HG03457 (cell line): ENCODE measurements around the gene ASGR2.
"Not testable (repeated sequence)": the region's sequence is repeated elsewhere in the genome, so short reads cannot be mapped to it uniquely, and the experiment has no call there.

ENCODE experiments used
- ATAC-seq: cut with Tn5 transposase; IDR thresholded peaks from one replicate; pipeline ENCODE4 v1.9.1; 2021; ENCODE audit warnings: moderate number of reproducible peaks; ENCODE audit not compliant: unreplicated experiment

The ASGR2 gene

DNA sequence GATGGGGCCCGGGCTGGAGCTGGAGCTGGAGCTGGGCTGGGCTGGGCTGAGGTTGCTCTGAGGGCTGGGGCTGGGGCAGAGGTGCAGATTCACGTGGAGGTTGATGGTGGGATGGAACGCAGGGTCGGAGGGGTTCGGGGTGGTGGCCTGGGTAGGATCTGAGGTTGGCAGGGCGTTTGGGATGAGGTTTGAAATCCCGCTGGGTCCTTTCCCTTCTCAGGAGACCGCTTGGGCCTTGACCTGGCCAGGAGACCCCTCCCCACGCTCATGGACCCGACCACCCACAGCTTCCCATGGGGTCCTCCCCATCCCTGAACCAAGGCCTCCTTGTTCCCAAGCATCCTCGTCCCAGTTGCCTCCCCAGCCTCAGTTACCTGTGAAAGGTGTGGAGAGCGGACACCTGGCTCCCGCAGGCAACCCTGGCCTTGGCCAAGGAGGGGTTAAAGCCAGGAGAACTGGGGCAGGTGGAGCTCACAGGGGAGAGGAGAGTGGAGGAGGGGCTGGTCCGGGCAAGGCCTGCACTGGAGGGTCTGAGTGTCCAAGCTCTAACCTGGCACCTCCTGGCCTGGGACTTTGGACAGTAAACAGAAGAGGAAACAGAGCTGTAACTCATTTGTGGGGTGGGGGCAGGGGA lies at the start of gene ASGR2:
ASGR2 (minus strand) TSS at position 582 of the 634 bp plus-strand sequence. CDS start 582 bp downstream, outside the sequence.
- no peak for ATAC-seq

GRCh38 chr17:7159571-7159970 lies 44.9 kb upstream of the ASGR2 start:
- not testable (repeated sequence) for ATAC-seq

DNA sequence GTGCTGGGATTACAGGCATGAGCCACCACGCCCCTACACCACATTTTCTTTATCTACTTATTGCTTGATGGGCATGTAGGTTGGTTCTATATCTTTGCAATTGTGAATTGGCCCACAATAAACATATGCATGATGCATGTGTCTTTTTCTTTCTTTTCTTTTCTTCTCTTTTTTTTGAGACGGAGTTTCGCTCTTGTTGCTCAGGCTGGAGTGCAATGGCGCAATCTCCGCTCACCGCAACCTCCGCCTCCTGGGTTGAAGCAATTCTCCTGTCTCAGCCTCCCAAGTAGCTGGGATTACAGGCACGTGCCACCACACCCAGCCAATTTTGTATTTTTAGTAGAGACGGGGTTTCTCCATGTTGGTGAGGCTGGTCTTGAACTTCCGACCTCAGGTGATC lies 43.8 kb upstream of the ASGR2 start:
- ATAC-seq: not testable (repeated sequence)

DNA sequence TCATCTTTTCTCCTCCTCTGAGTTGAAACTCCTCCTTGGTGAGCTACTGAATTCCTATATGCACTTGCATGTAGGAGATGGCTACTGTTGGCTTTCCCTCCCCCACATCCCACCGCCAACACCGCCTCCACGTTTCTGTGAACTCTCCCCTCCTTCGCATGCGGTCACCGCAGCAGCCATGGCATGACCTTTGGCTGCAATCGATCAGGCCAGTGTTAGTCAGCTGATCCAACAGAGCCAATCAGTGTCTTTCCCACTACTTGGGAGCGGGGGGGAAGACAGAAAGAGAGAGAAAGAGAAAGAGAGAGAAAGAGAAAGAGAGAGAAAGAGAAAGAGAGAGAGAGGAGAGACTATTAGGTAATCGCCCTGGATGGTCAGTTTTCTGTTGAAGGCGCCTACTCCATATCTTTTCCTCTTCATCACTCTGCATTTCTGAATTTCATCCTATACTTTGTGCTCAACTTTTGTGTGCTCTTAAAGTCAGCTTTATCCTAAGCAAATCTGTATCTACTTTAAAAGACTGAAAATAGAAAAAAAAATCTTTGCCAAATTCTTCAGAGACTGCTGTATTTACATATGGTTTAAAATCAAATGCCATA lies 41.8 kb upstream of the ASGR2 start:
- ATAC-seq: no peak

- no peak for ATAC-seq
Observed at GRCh38 chr17:7147772-7148171, 33.1 kb upstream of the ASGR2 start.

- ATAC-seq: no peak
Observed at GRCh38 chr17:7146115-7146514, 31.5 kb upstream of the ASGR2 start.

DNA sequence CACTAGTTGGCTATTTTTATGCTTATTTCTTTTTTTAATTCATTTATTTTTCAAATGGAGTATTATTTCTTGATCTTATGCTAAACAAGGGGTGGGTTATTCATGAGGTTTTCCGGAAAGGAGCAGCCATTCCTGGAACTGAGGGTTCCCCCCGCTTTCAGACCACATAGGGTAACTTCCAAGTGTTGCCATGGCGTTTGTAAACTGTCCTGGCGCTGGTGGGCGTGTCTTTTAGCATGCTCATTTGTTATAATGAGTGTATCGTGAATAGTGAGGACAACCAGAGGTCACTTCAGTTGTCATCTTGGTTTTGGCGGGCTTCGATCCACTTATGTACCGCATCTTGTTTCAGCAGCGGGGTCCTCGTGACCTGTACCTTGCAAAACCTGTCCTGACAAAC lies 29.6 kb upstream of the ASGR2 start:
- ATAC-seq: no peak

DNA sequence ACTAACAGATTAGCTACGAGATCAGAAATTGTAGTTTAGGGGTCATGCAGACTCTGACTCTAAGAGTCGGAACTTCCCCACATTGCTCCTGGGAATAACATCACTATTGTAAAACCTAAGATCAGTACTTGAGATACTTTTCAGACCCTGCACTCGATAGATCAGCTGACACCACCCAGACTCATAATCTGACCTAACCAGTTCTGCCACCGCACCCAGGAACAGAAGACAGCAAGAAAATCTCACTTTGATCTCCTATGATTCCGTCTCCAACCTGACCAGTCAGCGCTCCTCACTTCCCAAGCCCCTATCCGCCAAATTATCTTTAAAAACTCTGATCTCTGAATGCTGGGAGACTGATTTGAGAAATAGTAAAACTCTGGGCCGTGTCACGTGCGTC lies 27.2 kb upstream of the ASGR2 start:
- ATAC-seq: no peak

DNA sequence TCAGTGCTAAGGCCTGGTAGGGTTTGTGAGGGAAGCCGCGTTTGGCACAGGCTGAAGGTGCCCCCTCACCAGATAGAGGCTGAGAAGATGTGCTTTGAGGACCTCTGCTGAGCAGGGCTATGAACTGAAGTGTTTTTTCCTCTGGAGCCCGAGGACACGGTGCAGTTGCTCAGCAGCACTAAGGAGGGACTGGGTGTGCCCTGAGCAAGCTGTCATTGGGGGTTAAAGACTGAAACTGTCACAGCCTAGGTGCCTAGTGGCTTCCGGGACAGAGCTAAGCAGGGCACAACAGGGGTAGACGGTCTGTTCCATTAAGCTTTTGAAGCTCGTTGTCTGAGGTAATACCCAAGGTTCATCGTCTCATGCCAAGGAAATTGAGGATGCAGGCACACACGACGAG lies 24.8 kb upstream of the ASGR2 start:
- ATAC-seq: no peak

- ATAC-seq: no peak
Observed at GRCh38 chr17:7138800-7139381, 24.3 kb upstream of the ASGR2 start.

- ATAC-seq: no peak
Observed at GRCh38 chr17:7137171-7137943, 22.7 kb upstream of the ASGR2 start.

GRCh38 chr17:7136266-7136877 lies 21.8 kb upstream of the ASGR2 start:
- no peak for ATAC-seq

DNA sequence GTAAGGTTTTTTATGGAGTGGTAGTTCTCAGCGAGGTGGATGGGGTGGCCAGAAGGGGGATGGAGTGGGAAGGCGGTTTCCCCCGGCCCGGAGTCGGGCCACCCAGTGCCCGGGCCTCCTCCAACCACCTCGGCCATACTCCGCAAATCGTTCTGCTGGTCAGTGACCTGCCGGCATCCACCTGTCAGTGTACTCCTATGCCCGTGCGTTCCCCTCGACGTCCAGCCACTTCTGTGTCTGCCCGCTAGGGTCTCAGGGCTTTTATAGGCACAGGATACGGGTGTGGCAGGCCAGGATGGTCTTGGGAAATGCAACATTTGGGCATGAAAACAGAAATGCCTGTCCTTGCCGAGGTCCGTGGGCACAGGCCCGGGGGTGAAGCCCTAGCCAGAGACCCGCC lies 19.3 kb upstream of the ASGR2 start:
- no peak for ATAC-seq

- ATAC-seq: no peak
Observed at GRCh38 chr17:7133424-7133823, 18.8 kb upstream of the ASGR2 start.

- no peak for ATAC-seq
Observed at GRCh38 chr17:7132511-7133094, 18.0 kb upstream of the ASGR2 start.

- ATAC-seq: no peak
Observed at GRCh38 chr17:7131423-7131791, 16.8 kb upstream of the ASGR2 start.

DNA sequence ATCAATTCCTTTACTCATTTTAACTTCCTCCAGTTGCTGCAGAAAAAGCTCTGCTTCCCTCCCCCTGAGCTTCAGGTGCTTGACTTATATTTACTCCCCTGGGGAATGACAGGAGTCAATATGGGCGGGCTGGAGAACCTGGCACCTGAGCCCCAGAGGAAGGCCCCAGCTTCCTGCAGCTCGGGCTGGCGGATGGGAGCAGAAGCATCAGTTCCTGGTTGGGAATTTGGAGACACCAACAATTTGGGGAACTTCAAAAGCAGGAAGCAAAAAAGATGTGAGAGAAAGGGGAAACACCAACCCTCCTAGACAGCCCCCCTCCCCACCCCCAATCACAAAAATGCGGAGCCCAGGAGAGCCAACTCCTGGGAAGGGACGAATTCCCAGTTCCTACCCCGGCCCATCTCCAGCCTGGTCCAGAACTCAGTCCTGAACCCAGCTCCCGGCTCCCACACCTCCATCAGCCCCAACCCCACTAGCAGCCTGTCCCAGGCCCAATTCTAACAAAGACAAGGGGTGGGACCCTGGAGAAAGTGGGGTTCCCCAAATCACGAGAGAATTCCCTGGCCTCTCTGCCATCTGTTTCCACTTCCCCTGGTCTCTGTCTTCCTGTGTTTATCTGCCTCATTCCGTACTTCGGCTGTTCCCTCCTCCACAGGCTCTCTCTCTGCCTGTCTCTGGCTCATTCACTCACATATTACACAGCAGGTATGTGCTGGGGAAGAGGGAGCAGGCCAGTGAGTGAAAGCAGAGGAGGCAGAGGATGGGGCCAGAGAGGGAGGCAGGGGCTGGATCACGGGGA lies 16.2 kb upstream of the ASGR2 start:
- ATAC-seq: no peak

DNA sequence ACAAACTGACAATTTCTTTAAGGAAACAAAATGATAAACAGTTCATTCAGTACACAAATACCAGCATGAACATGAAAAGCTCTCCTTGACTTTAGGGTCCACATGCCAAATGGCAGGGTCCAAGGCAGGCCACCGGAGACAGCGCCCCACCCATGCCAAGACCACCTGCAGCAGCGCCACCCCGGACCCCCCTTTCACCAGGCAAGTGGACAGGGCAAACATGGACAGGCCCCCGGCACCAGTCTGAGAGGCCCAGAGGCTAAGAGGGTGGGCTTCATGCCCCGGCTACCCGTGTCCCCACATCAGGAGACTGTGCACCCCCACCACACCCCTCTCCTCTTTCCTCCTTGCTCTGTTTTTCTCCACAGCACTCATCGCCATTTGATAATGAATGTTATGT lies 14.7 kb upstream of the ASGR2 start:
- ATAC-seq: no peak

DNA sequence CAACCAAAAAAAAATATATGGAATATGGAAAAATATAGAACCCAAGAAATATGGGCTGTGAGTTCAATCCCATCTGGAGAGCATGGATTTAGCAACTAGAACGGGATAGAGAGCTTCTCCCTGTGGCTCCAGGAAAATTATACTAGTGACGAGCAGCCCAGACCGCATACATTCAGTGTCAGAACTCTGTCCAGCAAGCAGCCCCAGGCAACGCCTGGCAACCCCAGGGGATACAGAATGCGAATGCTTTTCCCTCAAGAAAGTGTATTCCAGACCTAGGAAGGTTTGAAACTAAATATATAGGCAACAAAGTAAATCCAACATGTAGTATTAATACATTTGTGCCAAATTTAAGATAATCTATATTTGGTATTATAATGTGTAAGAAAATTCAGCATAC lies 13.5 kb upstream of the ASGR2 start:
- ATAC-seq: no peak

DNA sequence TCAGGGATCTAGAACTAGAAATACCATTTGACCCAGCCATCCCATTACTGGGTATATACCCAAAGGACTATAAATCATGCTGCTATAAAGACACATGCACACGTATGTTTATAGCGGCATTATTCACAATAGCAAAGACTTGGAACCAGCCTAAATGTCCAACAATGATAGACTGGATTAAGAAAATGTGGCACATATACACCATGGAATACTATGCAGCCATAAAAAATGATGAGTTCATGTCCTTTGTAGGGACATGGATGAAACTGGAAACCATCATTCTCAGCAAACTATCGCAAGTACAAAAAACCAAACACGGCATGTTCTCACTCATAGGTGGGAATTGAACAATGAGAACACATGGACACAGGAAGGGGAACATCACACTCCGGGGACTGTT lies 12.9 kb upstream of the ASGR2 start:
- ATAC-seq: not testable (repeated sequence)
